Right lobe of liver (tissue), 6 donors: ENCODE results near the gene C2orf72. TPM values are rescaled to one million over a fixed set of nuclear protein-coding genes. Genes with fewer than 3 reads are reported as not detected.
"Not testable (repeated sequence)": the region's sequence is repeated elsewhere in the genome, so short reads cannot be mapped to it uniquely, and the experiment has no call there.

Experiments
- ATAC-seq, 4 donors: fragments of 200-7000 bp; cut with Tn5 transposase; one replicate each; pipeline ENCODE4 v1.9.1; 2020; ENCODE audit warnings: mild to moderate bottlenecking in 4 of 4, moderate library complexity in 4 of 4
- DNase-seq, 3 donors: peaks; one replicate each; pipeline ENCODE4 v3.0.0-alpha.2; 2020
- H3K27ac ChIP-seq, 3 donors: fragments of 200-600 bp; one replicate each; pipeline ENCODE4 v1.8.0; 2022
- H3K27me3 ChIP-seq, 2 donors: fragments of 200-600 bp; one replicate each; pipeline ENCODE4 v1.8.0; 2022
- H3K36me3 ChIP-seq, 4 donors: fragments of 200-600 bp; sonication (generic) in 1 of 4; one replicate each; pipeline versions ENCODE4 v1.5.1 to v1.8.0; 2017 to 2022; ENCODE audit warnings: control low read depth in 1 of 4
- H3K4me1 ChIP-seq, 4 donors: fragments of 200-600 bp; sonication (generic) in 1 of 4; one replicate each; pipeline versions ENCODE4 v1.5.1 to v1.8.0; 2017 to 2022; ENCODE audit warnings: control low read depth in 1 of 4
- H3K4me3 ChIP-seq, 3 donors: fragments of 200-600 bp; one replicate each; pipeline ENCODE4 v1.8.0; 2022
- H3K9me3 ChIP-seq, 4 donors: fragments of 200-600 bp; sonication (generic) in 1 of 4; one replicate each; pipeline versions ENCODE4 v1.5.1 to v1.8.0; 2017 to 2022; ENCODE audit warnings: control low read depth in 1 of 4
- CTCF ChIP-seq, 4 donors: fragments of 200-600 bp in 3 of 4; fragments of 450-650 bp in 1 of 4; IDR thresholded peaks; one replicate each; pipeline versions ENCODE4 v1.5.1 to v1.8.0; 2016 to 2022; ENCODE audit warnings: antibody characterized with exemption in 4 of 4, mild to moderate bottlenecking in 2 of 4
- POLR2A ChIP-seq: fragments of 450-650 bp; IDR thresholded peaks from one replicate; pipeline ENCODE4 v1.6.1; 2017; ENCODE audit warnings: antibody characterized with exemption, mild to moderate bottlenecking
- WGBS: methylation state at CpG from one replicate; pipeline ENCODE4 v1.1.6; 2018; ENCODE audit warnings: low coverage, low lambda C conversion rate; ENCODE audit not compliant: insufficient coverage; ENCODE audit errors: missing lambda C conversion rate; 5-methylcytosine and 5-hydroxymethylcytosine counted together
- intact Hi-C, 2 donors: fragments of 100-400 bp; cut with DNase I; formaldehyde crosslinking; loops; one replicate each; pipeline versions ENCODE4 v1.11.2 to v1.14.1; 2022
- total RNA-seq, 6 experiments: library from RNA; depleted of rRNA in 2 of 6; stranded (reverse); fragments of >200 nt in 2 of 6; fragmentation: NEBNext Ultra II Directional in 3 of 6; extraction: Animal tissue kit (Norgen Biotek cat#: 25700) in 3 of 6; gene quantifications; one replicate each; pipeline versions ENCODE4 v1.1.0 to v1.2.4, GENCODE V29; 2016 to 2023
- donor health status: DM: no; HTN: yes; CAD: no.
- donor health status: DM: no; HTN: no; CAD: no.
- donor health status: DM: no; HTN: no; CAD: no.
- donor health status: DM: no; HTN: yes; CAD: no.
- donor health status: DM: no; HTN: yes; CAD: no.

Gene C2orf72
- total RNA-seq, 6 experiments from 2014 or later, result 76.0 to 167 (median 85.9) TPM

- H3K4me1 ChIP-seq, result peaks cover 0 to 5% (median 0%) of the 10 kb centered on the region in 4 donors
- intact Hi-C loops, result no loop called here
- WGBS, result 50% methylated on average over 1 of the region's 1 CpG
- ATAC-seq, result peak in 1 of 4 donors; percentile 18
- no peak for DNase-seq
- H3K27me3 ChIP-seq, result no peaks in the 10 kb centered on the region
- H3K4me3 ChIP-seq, result no peak overlapping the region
- peaks cover 0 to 85% (median 34%) of the 10 kb centered on the region in 4 donors for H3K36me3 ChIP-seq
- no peaks in the 10 kb centered on the region for H3K9me3 ChIP-seq
- H3K27ac ChIP-seq, result no peak overlapping the region
- no peak for TF ChIP-seq POLR2A
- no peak for TF ChIP-seq CTCF (IDR thresholded peaks at IDR 0.05)
These were observed 28.6 kb downstream of the C2orf72 start for GRCh38 chr2:231065966-231066365.

GRCh38 chr2:231067531-231067930 lies 30.2 kb downstream of the C2orf72 start:
- intact Hi-C loops, H3K4me1 ChIP-seq: not testable (repeated sequence)

GRCh38 chr2:231068525-231069222 lies 31.4 kb downstream of the C2orf72 start:
- DNase-seq, result no peak
- Histone ChIP-seq H3K9me3 (no peaks in the 10 kb centered on the region), H3K27ac (no peak overlapping the region), H3K36me3 (peaks cover 0 to 95% (median 30%) of the 10 kb centered on the region in 4 donors), H3K4me1 (no peaks in the 10 kb centered on the region), H3K4me3 (no peak overlapping the region), H3K27me3 (no peaks in the 10 kb centered on the region)
- ATAC-seq, result peak in 3 of 4 donors; percentile 66 to 98 (median 77)
- intact Hi-C loops, result no loop called here
- WGBS, result 70% methylated on average over 5 of the region's 5 CpGs
- TF ChIP-seq CTCF (IDR thresholded peaks at IDR 0.05), result no peak
- no peak for TF ChIP-seq POLR2A

More at GRCh38 chr2:231067531-231067930, 30.2 kb downstream of the C2orf72 start:
- not testable (repeated sequence) for DNase-seq, H3K4me3 ChIP-seq, H3K27ac ChIP-seq, H3K27me3 ChIP-seq, ATAC-seq, H3K9me3 ChIP-seq
- peaks cover 0 to 94% (median 35%) of the 10 kb centered on the region in 4 donors for H3K36me3 ChIP-seq
- 84% methylated on average over 3 of the region's 8 CpGs for WGBS

- intact Hi-C loops, result no loop called here
- 73% methylated on average over 1 of the region's 1 CpG for WGBS
- Histone ChIP-seq H3K36me3 (peaks cover 0 to 88% (median 25%) of the 10 kb centered on the region in 4 donors), H3K9me3 (no peaks in the 10 kb centered on the region), H3K27me3 (no peaks in the 10 kb centered on the region), H3K27ac (no peak overlapping the region), H3K4me3 (no peak overlapping the region), H3K4me1 (no peaks in the 10 kb centered on the region)
- DNase-seq (no peak), ATAC-seq (no peak)
- no peak for TF ChIP-seq POLR2A
- TF ChIP-seq CTCF (IDR thresholded peaks at IDR 0.05), result no peak
These were observed 32.2 kb downstream of the C2orf72 start for GRCh38 chr2:231069379-231070054.

DNA sequence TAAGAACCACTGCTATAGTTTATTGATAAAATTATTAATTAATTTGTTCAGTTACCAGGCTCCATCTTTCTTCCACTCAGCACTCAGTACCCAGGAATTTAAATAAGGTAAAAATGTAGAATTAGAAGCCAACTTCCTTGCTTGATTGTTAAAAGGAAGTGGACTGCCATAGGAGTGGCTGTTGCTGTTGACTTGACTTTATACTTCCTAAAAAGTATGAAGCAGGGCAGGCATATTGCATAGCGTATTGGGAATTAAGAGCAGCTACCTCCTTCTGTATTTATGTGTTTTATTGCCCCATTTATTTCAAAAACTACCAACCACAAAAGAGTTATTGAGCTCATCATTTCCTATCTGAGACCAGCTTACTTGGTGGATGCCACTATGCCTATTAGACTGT lies 47.2 kb downstream of the C2orf72 start:
- intact Hi-C loops, result no loop called here
- Histone ChIP-seq H3K27me3 (no peaks in the 10 kb centered on the region), H3K27ac (no peak overlapping the region), H3K4me3 (no peak overlapping the region), H3K4me1 (no peaks in the 10 kb centered on the region), H3K36me3 (peaks cover 6 to 98% (median 50%) of the 10 kb centered on the region in 4 donors), H3K9me3 (no peaks in the 10 kb centered on the region)
- no peak for DNase-seq
- WGBS, result 75% methylated on average over 1 of the region's 1 CpG
- no peak for ATAC-seq
- no peak for TF ChIP-seq POLR2A
- no peak for TF ChIP-seq CTCF (IDR thresholded peaks at IDR 0.05)
